Urothelium cell line (cell line): ENCODE measurements around the gene CENPX.

ENCODE experiments used
- DNase-seq: peaks from one replicate; pipeline ENCODE4 v3.0.0; 2011; ENCODE audit warnings: low spot score, mixed read lengths
- FAIRE-seq: peaks from 2 replicates; lab custom pipeline; 2011; peaks lifted over from hg19 to GRCh38; lab: Jason Lieb, UNC

The CENPX gene

DNA sequence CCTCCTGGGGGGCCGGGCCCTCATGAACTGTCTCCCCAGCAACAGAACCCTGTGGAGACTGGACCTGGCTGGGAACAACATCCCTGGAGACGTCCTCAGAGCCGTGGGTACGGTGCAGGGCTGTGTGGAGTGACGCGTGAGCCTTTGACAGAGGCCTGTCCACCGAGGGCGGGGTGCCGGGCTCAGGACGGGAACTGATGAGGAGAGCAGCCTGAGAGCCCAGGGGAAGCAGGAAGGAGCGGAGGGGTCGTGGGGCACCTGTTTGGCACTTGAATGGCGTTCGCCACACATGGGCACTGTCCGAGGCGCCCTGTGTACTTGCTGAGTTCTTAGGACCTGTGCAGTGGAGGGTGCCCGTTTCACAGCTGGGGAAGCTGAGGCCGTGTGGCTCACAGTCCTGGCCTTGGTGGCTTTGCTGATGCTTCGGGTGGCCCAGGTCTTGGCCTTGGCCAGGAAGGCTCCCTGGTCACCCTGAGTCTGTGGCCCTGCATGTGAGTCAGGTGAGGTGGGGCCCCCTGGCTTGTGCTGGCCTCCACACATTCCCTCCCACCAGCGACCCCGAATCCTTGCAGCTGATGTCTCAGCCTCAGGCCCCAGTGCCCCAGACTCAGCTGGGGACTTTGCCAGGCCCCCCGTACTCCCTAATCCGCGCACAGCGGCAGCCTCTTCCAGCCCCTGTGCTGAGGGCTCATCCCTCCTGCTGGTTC, 2.9 kb upstream of the CENPX start:
- DNase-seq, result no peak
- FAIRE-seq, result no peak

DNA sequence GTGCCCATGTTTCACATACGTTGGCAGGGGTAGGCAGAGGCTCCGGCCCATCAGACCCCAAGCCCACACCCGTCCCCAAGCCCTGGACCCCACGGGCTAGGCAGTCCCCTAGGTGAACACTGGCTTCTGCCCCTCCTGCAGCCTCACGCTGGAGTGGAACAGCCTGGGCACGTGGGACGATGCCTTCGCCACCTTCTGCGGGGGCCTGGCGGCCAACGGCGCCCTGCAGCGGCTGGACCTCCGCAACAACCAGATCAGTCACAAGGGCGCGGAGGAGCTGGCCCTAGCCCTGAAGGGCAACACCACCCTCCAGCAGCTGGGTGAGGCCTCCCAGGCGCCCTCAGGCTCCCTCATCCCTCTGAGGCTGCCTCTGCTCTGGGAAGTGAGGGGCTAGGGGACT, 2.2 kb upstream of the CENPX start:
- DNase-seq (no peak), FAIRE-seq (no peak)

DNA sequence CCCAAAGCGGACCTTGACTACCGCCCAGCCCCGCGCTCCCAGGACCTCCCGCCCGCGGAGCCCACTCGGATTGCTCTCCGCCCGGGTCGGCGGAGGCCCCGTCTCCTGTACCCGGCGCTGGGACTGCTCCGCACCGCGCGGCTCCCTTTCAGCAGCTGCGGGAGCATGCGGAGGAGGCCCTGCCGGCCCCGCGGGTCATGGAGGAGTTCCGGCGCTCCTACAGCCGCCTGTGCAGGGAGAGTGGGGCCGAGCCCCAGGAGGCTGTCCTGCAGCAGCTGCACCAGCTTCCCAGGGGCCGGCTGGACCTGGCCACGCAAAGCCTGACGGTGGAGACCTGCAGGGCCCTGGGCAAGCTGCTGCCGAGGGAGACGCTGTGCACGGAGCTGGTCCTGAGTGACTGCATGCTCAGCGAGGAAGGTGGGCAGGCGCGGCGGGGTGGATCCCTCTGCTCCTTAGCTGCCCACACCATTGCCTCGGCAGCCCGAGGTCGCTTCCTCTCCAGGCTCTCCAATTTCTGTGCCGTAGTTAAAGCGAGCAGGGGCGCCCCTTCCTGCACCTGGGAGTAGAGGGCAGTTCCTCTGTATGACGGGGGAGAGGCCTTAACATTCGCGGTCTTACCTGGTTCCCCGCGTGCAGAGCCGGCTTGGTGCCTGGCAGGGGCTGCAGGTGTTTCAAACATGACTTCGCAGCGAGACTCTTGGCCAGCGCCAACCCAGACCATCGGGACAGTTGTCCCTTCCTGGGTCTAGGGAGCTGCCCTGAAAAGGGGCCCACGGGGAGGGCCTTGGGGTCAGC, 966 bp upstream of the CENPX start:
- DNase-seq (peak; percentile 51), FAIRE-seq (no peak)

DNA sequence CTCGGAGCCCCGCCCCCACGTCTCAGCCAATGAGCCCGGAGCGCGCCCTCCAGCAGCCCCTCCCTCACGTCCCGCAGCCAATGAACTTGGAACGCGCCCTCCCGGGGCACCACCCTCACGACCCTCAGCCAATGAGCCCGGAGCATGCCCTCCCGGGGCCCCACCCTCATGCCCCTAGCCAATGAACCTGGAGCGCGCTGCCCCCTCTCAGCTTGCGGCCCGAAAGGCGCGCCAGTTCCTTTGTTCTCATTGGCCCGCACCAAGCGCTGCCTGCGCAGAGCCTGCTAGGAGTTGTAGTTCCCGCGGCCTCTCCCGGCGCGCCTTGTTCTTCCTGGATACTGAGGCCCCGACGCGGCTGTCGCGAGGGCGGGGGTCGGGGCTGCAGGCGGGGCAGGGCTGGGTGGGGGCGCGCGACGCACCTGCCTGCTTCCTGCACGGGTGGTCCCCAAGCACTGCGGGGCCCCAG, 336 bp upstream of the CENPX start, which contains the start of gene LRRC45:
Gene LRRC45, plus strand, starts transcription at position 325 of the 466 bp plus-strand sequence. CDS start 339 bp downstream, outside the sequence.
- peak; percentile 98 for FAIRE-seq
- peak; percentile 100 for DNase-seq

DNA sequence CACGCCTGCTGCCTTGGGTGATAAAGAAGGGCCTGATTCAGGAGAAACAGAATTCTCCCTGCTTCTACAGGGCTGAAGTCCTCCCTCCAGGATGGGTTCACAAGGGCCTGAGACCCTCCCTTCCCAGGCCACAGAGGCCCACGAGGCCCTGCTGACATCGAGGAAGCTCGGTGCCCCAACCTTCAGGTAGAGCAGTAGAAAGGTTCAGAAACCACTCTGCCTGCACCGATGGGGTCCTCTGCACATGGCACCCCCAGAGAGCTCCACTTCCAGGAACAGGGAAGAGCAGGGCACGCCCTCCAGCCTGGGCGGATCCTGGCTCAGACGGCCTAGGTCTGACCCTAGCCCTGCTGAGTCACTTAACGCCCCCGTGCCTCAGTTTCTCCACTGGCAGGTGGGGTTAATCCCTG, 773 bp downstream of the CENPX start:
- no peak for FAIRE-seq
- DNase-seq, result no peak

DNA sequence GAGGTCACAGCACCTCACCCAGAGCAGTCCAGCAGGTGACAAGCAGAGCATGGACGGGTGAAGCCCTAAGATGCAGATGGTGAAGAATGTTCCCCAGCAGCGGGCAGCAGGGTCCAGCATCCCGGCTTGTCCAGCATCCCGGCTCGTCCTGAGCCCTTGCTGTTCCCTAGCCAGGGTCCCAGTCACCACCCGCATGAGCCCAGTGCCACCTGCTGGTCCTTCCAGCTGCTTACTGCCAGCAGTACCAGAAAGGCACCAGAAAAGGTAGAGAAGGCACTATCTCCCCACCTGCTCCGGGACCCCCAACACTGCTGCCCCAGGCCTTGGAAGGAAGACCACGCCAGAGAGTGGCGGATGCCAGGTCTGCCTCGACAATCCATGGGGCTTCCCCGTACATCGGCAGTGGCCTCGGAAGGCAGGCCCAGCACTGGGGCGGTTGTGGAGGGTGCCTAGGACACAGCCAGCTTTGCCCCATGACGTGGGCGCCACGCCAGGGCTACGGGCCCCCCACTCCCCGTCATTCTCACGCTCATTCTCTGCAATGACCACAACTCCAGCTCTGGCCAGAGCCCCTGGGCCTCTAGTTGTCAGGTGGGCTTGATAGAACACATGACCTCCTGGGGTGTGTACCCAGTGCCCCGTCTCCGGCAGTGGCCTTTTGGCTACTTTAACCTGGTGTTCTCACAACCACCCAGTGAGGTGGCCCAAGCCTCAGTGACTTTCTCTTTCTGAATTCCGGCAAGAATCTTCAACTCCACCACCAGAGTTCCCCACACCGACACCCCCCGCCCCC, 1.4 kb downstream of the CENPX start:
- peak; percentile 73 for DNase-seq
- peak; percentile 91 for FAIRE-seq

DNA sequence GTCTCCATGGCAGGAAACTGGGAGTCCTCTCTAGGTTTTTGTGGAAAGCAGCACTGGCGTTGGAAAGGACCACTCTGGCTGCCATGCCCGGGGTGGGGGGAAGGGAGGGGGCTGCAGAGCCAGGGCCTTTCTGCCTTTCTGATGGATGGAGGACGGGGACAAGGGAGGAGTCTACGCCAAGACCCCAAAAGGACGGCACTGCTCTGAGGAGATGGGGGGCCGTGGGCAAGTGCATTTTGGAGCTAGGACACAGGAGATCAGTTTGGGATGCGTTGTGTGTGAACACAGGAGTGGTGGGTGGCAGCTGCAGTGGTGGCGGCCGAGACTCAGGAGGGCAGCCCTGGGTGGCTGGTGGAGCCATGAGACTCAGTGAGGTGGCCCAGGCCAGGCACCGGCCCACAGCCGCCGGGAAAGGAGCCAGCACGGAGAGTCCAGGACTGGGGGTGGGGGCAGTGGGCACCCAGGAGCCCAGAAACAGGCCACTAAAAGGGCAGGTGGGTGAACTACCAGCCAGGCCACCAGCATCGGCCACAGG, 2.0 kb downstream of the CENPX start:
- DNase-seq (no peak), FAIRE-seq (peak; percentile 5)

DNA sequence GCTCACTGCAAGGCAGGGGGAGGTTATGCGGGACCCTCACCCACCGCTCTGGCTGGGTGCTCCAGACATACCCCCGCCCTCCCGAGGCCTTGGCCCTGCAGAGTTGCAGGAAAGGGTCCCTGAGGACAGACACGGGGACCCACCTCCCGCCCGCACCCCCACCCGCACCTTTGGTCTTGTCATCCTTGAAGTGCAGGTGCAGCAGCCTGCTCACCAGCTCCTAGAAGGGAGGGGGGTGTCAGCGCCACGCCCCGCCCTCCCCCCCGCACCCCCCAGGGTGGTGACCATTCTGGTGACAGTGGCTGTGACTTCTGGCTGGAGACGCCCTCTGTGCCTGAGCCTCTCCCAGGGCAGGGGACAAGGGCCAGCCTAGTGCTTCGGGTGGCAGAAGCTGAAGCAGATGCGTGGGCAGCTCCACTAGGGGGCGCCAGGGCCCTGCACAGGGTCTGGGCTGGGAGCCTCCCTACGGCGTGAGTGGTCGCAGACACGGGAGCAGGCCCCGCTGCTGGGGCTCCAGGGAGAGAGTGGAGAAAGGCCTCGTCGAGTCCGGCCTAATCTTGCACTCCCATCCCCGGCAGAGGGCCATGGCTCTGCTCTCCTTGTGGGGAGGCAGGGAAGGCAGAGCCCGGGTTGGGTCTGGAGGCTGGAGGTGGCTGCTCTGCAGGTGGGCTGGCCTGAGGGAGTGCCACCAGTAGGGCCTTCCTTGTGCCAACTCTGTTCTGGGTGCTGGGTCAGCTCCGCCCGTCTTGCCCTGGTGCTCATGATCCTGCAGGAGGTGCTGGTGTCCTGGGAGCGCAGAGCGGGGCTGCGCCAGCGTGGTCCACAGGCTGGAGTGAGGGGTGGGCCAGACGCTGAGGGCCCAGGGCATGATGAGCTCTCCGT, 2.7 kb downstream of the CENPX start:
- FAIRE-seq (peak; percentile 9), DNase-seq (peak; percentile 79)

DNA sequence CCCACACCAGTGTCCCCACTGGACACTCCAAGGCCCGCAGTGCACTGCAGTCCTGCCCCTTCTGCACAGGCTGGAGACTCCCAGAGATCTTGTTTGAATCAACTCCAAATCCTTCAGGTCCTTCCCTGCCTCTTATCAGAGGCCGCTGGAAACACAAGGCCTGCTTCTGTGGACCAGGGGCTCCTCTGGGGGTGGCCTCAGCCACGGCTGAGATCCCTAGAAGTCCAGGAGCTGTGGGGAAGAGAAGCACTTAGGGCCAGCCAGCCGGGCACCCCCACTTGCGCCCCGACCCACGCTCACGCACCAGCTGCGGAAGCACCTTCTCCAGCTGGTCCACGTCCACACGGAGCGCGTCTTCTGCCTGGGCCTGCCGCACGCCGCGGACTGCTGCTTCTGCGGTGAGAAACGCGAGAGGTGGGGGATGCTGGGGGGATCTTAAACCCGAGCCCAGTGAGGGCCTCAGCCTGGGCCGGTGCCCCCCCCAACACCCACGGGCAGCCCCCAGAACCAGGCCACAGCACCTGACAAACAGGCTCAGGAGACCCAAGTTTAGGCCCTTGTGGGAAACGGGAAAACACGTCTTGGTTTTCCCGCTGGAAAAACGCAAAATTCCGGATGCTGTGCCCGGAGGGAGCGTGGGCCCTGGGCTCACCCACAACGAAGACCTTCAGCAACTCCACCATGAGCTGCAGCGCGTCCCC, 3.5 kb downstream of the CENPX start:
- DNase-seq, result no peak
- peak; percentile 46 for FAIRE-seq

DNA sequence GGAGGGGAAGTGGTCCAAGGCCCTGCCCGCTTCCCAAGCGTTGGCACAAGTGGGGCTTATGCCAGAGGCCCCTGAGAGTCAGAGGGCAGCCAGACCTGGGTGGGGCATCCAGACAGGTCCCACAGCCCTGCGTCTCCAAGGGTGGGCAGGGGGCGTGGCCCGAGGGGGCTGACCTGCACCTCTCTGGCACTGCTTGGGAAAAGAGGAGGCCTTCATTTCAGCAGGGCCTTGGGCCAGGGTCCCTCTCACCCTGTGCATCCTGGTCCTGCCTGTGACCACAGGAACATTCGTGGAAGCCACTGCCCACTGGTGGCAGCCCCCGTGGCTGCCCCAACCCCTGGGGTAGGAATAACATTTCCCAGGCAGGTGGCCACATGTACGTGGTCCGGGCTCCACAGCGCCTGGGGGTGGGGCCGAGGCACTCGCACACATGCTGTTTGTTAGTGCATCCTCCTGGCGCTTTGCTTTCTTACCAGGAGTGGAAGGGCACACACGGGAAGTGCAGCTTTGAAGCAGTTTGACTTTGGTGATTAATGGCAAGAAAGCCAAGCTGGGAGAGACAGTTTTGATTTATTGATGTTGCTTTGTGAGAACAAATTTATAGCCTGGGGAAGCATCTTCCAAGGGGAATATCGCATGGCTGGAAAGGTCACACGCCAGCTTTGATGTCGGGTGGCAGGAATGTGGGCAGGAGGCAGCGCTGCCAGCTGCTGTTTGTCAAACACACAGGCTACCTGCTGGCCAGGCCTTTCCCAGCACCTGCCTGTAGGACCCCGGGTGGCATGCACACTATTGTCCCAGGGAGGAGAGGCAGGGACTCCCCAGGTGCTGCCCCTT, 4.3 kb downstream of the CENPX start:
- FAIRE-seq, result no peak

DNA sequence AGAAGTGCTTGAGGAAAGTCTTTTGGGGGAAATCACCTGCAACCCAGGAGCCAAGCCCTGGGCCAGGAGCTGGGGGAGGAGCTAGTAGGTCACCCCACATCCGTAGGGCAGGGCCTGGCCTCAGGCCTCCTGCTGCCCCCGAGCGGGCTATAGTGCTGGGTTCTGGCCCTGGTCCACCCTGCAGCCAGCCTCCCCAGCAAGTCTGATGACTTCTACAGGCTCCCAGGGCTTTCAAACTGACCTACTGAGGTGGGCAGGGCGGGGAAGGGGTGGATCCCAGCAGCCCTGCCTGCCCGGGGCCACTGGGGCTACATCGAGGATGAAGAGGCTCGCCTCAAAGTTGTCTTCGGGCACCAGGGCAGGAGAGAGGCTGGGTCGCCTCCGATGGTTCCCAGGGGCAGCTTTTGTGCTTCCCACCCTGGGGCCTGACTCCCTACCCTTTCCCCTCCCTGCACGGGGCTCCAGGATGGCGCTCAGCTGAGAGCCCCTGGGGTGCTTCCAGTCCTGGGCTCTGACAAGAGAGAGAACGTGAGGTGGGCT, 5.0 kb downstream of the CENPX start:
- no peak for FAIRE-seq
- DNase-seq, result no peak

More for the DNA sequence above, 4.3 kb downstream of the CENPX start:
- DNase-seq, result no peak

DNA sequence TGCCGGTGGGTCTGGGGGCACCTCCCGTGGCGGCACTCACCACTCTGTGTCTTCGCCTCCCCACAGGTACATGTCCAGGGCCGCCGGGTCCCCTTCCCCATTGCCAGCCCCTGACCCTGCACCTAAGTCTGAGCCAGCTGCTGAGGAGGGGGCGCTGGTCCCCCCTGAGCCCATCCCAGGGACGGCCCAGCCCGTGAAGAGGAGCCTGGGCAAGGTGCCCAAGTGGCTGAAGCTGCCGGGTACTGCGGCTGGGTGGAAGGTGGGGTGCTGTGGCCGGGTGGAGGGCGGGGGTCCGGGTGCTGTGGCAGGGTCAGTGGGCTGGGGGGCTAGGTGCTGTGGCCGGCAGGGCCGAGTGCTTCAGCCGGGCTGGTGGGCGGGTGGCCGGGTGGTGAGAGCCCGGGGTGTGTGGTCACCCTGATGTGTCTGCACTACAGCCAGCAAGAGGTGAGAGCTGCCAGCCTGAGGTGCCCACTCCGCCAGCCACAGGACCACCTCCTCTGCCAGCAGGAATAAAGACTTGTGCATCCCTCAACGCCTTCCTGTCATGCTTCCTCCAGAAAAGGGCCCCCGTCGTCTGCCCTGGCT, 5.7 kb downstream of the CENPX start:
- no peak for DNase-seq
- no peak for FAIRE-seq

DNA sequence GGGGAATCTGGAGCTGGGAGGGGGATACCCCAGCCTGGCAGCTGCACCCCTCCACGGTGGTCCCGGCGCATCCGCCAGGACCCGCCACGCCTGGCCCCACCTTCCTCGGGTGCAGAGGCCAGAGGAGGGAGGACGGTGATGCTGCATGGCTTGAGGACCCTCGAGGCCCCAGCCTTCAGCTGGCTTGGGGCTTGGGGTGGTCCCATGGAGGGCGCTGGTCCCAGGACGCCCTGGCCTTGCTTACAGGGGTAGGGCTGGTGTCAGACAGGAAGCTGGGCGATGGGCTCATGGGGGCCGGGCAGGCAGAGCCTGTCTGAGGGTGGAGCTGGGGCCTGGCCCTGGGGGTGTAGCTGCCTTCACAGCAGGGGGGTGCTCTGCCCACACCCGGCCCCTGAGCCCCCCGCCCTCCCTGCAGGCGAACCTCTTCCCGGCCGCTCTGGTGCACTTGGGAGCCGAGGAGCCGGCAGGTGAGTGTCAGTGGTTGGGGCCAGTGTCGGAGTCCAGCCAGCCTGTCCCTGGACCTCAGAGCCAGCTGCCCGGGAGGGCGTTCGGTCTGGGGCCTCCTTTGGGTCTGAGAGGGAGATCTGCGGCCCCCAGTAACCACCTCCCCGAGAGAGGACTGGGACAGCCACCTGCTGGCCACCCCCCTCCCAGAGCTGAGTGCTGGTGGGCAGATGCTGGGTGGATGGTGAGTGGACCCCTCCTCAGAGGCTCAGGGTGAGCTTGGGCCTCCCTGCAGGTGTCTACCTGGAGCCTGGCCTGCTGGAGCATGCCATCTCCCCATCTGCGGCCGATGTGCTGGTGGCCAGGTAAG, 6.4 kb downstream of the CENPX start:
- FAIRE-seq, result no peak
- DNase-seq, result no peak

DNA sequence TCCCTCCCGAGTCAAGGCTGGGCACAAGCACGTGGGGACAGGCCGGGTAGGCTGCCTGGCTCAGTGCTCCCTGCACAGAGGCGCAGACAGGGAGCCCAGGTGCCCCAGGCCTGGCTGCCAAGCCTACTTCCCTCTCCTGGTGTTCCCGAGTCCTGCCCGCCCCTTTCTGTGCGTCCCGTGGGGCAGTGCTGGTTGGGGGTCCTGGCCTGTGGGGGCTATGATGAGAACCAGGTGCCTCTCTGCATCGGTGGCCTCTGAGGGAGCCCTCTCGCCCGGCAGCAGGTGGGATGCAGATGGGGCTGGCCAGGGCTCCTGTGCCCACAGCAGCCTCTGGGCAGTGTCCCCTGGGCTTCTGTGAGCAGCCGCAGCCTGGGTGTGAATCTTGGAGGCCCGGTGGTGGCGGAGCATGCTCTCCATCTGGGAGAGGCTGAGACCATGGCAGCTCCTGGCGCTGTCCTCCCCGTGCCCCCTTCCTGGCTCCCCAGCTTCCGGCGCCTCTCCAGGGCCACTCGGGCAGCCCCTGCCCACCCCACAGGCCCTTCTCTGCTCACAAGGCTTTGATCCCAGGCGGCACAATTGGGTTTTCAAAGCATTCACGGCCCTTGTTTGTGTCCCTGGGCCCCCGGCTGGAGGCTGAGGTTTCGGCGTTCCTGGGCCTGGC, 7.2 kb downstream of the CENPX start:
- no peak for DNase-seq
- peak; percentile 40 for FAIRE-seq

DNA sequence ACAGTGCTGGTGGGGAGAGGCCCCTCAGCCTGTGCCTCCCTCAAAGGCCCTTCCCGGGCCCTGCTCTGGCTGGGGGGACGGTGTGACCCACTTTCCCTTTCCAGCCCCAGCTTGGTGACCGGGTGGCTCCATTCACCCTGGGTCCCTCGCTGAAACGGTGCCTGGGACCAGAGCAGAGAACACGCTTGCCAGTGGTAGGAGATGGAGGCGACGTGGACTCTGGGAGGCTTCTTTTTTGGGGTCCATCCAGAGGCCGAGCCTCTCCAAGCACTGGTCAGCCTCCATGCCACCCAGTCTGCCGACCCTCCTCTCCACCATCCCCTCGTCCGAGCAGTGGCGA, 7.7 kb downstream of the CENPX start:
- no peak for DNase-seq
- FAIRE-seq, result no peak

DNA sequence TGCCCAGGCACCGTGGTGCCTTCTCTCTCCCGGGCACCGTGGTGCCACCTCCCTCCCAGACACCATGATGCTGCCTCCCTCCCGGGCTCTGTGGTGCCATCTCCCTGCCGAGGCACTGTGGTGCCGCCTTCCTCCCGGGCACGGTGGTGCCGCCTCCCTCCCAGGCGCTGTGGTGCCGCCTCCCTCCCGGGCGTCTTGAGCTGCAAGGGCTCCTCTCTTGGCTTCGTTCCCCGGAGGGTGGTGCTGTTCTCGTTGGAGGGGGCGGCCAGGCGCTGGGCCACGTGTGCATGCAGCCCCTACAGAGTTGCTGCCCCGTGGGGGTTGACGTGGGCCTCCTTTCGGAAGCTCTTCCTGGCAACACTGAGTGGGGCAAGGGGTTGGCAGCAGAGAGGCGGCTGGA, 8.2 kb downstream of the CENPX start:
- FAIRE-seq (no peak), DNase-seq (no peak)
